Stimulated activated CD4-positive, alpha-beta T cell treated with anti-CD3 and anti-CD28 coated beads, Interleukin-4, amount 100 ng/mL, for 4 hours (primary cell): Measurements from ENCODE around the gene FURIN.
"Not testable (repeated sequence)": the region's sequence is repeated elsewhere in the genome, so short reads cannot be mapped to it uniquely, and the experiment has no call there.

Experiments used
- DNase-seq, 2 experiments: peaks; one replicate each; pipeline ENCODE4 v3.0.0-alpha.2; 2020

Gene FURIN

GRCh38 chr15:90918034-90918788 is 49.8 kb downstream of the FURIN start:
- DNase-seq = no peak

GRCh38 chr15:90918835-90919234 is 50.4 kb downstream of the FURIN start:
- DNase-seq = no peak

- no peak for DNase-seq
Observed at GRCh38 chr15:90921887-90922286, 53.5 kb downstream of the FURIN start.

GRCh38 chr15:90922712-90923322 is 54.4 kb downstream of the FURIN start:
- DNase-seq = not testable (repeated sequence)

GRCh38 chr15:90924375-90924774 is 56.0 kb downstream of the FURIN start:
- no peak for DNase-seq

- DNase-seq = not testable (repeated sequence)
Observed at GRCh38 chr15:90926766-90927165, 58.4 kb downstream of the FURIN start.

- DNase-seq = not testable (repeated sequence)
Observed at GRCh38 chr15:90928106-90928505, 59.7 kb downstream of the FURIN start.

- DNase-seq = no peak
Observed at GRCh38 chr15:90929246-90930019, 61.0 kb downstream of the FURIN start.

GRCh38 chr15:90930861-90931574 is 62.6 kb downstream of the FURIN start:
- no peak for DNase-seq

- DNase-seq = no peak
Observed at GRCh38 chr15:90931575-90931827, 63.1 kb downstream of the FURIN start.

GRCh38 chr15:90931828-90932659 is 63.7 kb downstream of the FURIN start, which contains the start of gene HDDC3:
TSS of gene HDDC3 (minus strand) at chr15:90932549. CDS start at chr15:90932540, 9 bp downstream.
- DNase-seq = peak; percentile 86 to 95

- no peak for DNase-seq
Observed at GRCh38 chr15:90932660-90932991, 64.2 kb downstream of the FURIN start.
